Epidermal melanocyte (primary cell): Measurements from ENCODE around the gene FBN1.

Experiments used
- DNase-seq: peaks from one replicate; pipeline ENCODE4 v3.0.0; 2011; ENCODE audit warnings: low spot score; ENCODE audit not compliant: insufficient read length

Gene FBN1

GRCh38 chr15:48433226-48433886 lies 212.2 kb downstream of the FBN1 start:
- DNase-seq = no peak

GRCh38 chr15:48432688-48433087 lies 212.8 kb downstream of the FBN1 start:
- DNase-seq = no peak

- no peak for DNase-seq
These were observed 217.5 kb downstream of the FBN1 start for GRCh38 chr15:48427960-48428547.

- DNase-seq = no peak
These were observed 218.0 kb downstream of the FBN1 start for GRCh38 chr15:48427479-48427878.

- DNase-seq = no peak
These were observed 218.6 kb downstream of the FBN1 start for GRCh38 chr15:48426941-48427340.

- no peak for DNase-seq
These were observed 219.5 kb downstream of the FBN1 start for GRCh38 chr15:48426044-48426443.

- DNase-seq = no peak
These were observed 220.5 kb downstream of the FBN1 start for GRCh38 chr15:48425051-48425450.

GRCh38 chr15:48423896-48424475 lies 221.5 kb downstream of the FBN1 start:
- DNase-seq = no peak

GRCh38 chr15:48423342-48423741 lies 222.2 kb downstream of the FBN1 start:
- DNase-seq = no peak

GRCh38 chr15:48422401-48422800 lies 223.1 kb downstream of the FBN1 start:
- DNase-seq = no peak

- DNase-seq = no peak
These were observed 224.1 kb downstream of the FBN1 start for GRCh38 chr15:48421362-48421761.

GRCh38 chr15:48419896-48420295 lies 225.6 kb downstream of the FBN1 start:
- no peak for DNase-seq

- no peak for DNase-seq
These were observed 227.2 kb downstream of the FBN1 start for GRCh38 chr15:48418343-48418742.

GRCh38 chr15:48416301-48416700 lies 229.2 kb downstream of the FBN1 start:
- DNase-seq = no peak

- DNase-seq = no peak
These were observed 230.2 kb downstream of the FBN1 start for GRCh38 chr15:48415036-48415886.

- DNase-seq = no peak
These were observed 231.5 kb downstream of the FBN1 start for GRCh38 chr15:48414015-48414414.

- DNase-seq = no peak
These were observed 232.2 kb downstream of the FBN1 start for GRCh38 chr15:48413304-48413703.

GRCh38 chr15:48411971-48412591 lies 233.4 kb downstream of the FBN1 start:
- DNase-seq = no peak

- DNase-seq = no peak
These were observed 235.9 kb downstream of the FBN1 start for GRCh38 chr15:48409623-48410022.

GRCh38 chr15:48408327-48408726 lies 237.2 kb downstream of the FBN1 start:
- no peak for DNase-seq

- no peak for DNase-seq
These were observed 237.9 kb downstream of the FBN1 start for GRCh38 chr15:48407646-48408045.

GRCh38 chr15:48406911-48407310 lies 238.6 kb downstream of the FBN1 start:
- no peak for DNase-seq
